ENCODE data around the gene LBHD1.

Gene LBHD1

DNA sequence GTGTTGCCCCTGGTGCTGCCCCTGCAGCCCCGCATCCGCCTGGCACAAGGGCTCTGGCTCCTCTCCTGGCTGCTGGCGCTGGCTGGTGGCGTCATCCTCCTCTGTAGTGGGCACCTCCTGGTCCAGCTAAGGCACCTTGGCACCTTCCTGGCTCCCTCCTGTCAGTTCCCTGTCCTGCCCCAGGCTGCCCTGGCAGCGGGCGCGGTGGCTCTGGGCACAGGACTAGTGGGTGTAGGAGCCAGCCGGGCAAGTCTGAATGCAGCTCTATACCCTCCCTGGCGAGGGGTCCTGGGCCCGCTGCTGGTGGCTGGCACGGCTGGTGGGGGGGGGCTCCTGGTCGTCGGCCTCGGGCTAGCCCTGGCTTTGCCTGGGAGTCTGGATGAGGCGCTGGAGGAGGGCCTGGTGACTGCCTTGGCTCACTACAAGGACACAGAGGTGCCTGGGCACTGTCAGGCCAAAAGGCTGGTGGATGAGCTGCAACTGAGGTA lies 58.7 kb downstream of the LBHD1 start:
- no peak for DNase-seq

Data from inflammatory macrophage treated with lipopolysaccharide for 1 hour (primary cell).